Cerebellar cortex (tissue), 1 donor: Measurements from ENCODE around the gene GBE1.

Experiments
- DNase-seq: peaks from one replicate; pipeline ENCODE4 v3.0.0-alpha.2; 2015; ENCODE audit warnings: low spot score

GBE1 gene

GRCh38 chr3:81621277-81621676 lies 140.2 kb downstream of the GBE1 start:
- DNase-seq: no peak

- DNase-seq: no peak
These were observed 140.6 kb downstream of the GBE1 start for GRCh38 chr3:81620849-81621248.

- DNase-seq: no peak
These were observed 148.7 kb downstream of the GBE1 start for GRCh38 chr3:81612768-81613167.

GRCh38 chr3:81602781-81603180 lies 158.7 kb downstream of the GBE1 start:
- DNase-seq: no peak

- DNase-seq: no peak
These were observed 159.6 kb downstream of the GBE1 start for GRCh38 chr3:81601707-81602305.

- no peak for DNase-seq
These were observed 169.3 kb downstream of the GBE1 start for GRCh38 chr3:81592101-81592500.

- DNase-seq: no peak
These were observed 175.5 kb downstream of the GBE1 start for GRCh38 chr3:81585937-81586336.

GRCh38 chr3:81585056-81585455 lies 176.4 kb downstream of the GBE1 start:
- DNase-seq: no peak

- DNase-seq: peak; percentile 23
These were observed 179.4 kb downstream of the GBE1 start for GRCh38 chr3:81581966-81582599.

- DNase-seq: peak; percentile 13
These were observed 181.1 kb downstream of the GBE1 start for GRCh38 chr3:81580355-81580754.

- no peak for DNase-seq
These were observed 181.7 kb downstream of the GBE1 start for GRCh38 chr3:81579744-81580143.

GRCh38 chr3:81572201-81572756 lies 189.2 kb downstream of the GBE1 start:
- DNase-seq: no peak

GRCh38 chr3:81568378-81568777 lies 193.1 kb downstream of the GBE1 start:
- DNase-seq: no peak

GRCh38 chr3:81565041-81565440 lies 196.4 kb downstream of the GBE1 start:
- no peak for DNase-seq

- DNase-seq: no peak
These were observed 203.3 kb downstream of the GBE1 start for GRCh38 chr3:81558106-81558505.

GRCh38 chr3:81554801-81555200 lies 206.6 kb downstream of the GBE1 start:
- no peak for DNase-seq

GRCh38 chr3:81554388-81554787 lies 207.1 kb downstream of the GBE1 start:
- no peak for DNase-seq

- no peak for DNase-seq
These were observed 211.0 kb downstream of the GBE1 start for GRCh38 chr3:81550415-81550814.

- DNase-seq: no peak
These were observed 211.6 kb downstream of the GBE1 start for GRCh38 chr3:81549831-81550230.

- DNase-seq: no peak
These were observed 212.1 kb downstream of the GBE1 start for GRCh38 chr3:81549388-81549787.

- no peak for DNase-seq
These were observed 215.9 kb downstream of the GBE1 start for GRCh38 chr3:81545572-81545971.

- DNase-seq: no peak
These were observed 217.1 kb downstream of the GBE1 start for GRCh38 chr3:81544385-81544784.

GRCh38 chr3:81540787-81541186 lies 220.7 kb downstream of the GBE1 start:
- DNase-seq: no peak

- DNase-seq: no peak
These were observed 229.6 kb downstream of the GBE1 start for GRCh38 chr3:81531846-81532245.
